Cardiac muscle cell (in vitro differentiated cells and primary cell): ENCODE data around the gene DDI2. TPM values are rescaled to one million over a fixed set of nuclear protein-coding genes. Genes with fewer than 3 reads are reported as not detected.
A peak's percentile ranks its signal among the peaks of the same experiment; 100 is the strongest.

Experiments
- DNase-seq, 2 donors: peaks; one replicate each; pipeline versions ENCODE4 v3.0.0 to v3.0.0-alpha.2; 2010 to 2017; ENCODE audit warnings: low read depth in 1 of 2, low spot score in 1 of 2
- H3K27ac ChIP-seq: fragments of 200-600 bp; sonication (generic); 2 replicates; pipeline ENCODE4 v1.5.1; 2016
- H3K27me3 ChIP-seq: fragments of 200-600 bp; sonication (generic); 2 replicates; pipeline ENCODE4 v1.6.0; 2016; ENCODE audit warnings: control low read depth
- H3K36me3 ChIP-seq: fragments of 200-600 bp; sonication (generic); 2 replicates; pipeline ENCODE4 v1.5.1; 2016; ENCODE audit warnings: control low read depth
- H3K4me1 ChIP-seq: fragments of 200-600 bp; sonication (generic); 2 replicates; pipeline ENCODE4 v1.8.1; 2017; ENCODE audit warnings: low read depth, mild to moderate bottlenecking, mixed run types
- H3K4me3 ChIP-seq: fragments of 200-600 bp; sonication (generic); 2 replicates; pipeline ENCODE4 v1.5.1; 2016; ENCODE audit warnings: mild to moderate bottlenecking
- H3K9me3 ChIP-seq: fragments of 200-600 bp; sonication (generic); 2 replicates; pipeline ENCODE4 v1.5.1; 2017; ENCODE audit warnings: low read depth, mild to moderate bottlenecking, control low read depth
- polyA plus RNA-seq: library from polyadenylated mRNA; unstranded; fragments of >200 nt; fragmentation: Nextera tagmentation; extraction: Ambion mirVana; gene quantifications from 2 replicates; pipeline ENCODE4 v1.2.1, GENCODE V29; 2016
- total RNA-seq: library from RNA; depleted of rRNA; stranded (reverse); fragments of >200 nt; gene quantifications from 2 replicates; pipeline ENCODE4 v1.2.3, GENCODE V29; 2016
- TF ChIP-seq, protein P1 (sequence below): IDR thresholded peaks from 2 replicates; pipeline ENCODE4 v1.5.1; 2012; ENCODE audit warnings: low read depth, mild to moderate bottlenecking, low read length

Gene DDI2
- total and polyA plus RNA-seq, 2 experiments from 2014 or later = 7.4 to 26.8 TPM

DNA sequence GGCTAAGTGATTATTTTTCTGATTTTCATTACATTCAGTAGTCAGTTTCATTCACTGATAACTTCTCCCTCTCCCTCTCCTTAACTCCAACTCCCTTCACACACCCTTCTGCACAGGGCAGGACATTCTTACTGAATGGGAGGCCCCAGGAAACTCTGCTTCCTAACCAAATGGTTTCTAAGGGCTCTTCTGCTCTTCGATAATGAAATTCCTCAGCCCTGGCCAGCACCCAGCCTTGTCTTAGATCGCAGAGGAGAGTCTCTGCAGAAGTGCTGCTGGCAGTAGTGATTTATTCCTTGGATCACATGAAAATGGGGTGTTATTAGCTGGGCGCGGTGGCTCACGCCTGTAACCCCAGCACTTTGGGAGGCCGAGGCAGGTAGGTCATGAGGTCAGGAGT is 83.2 kb downstream of the DDI2 start:
- no peaks in the 10 kb centered on the region for H3K27me3 ChIP-seq
- peaks cover 20% of the 10 kb centered on the region for H3K4me1 ChIP-seq
- DNase-seq = peak in 1 of 2 donors; percentile 81
- H3K4me3 ChIP-seq = no peak overlapping the region
- H3K27ac ChIP-seq = peak overlapping the region; percentile 65
- H3K36me3 ChIP-seq = no peaks in the 10 kb centered on the region
- H3K9me3 ChIP-seq = no peaks in the 10 kb centered on the region
- TF ChIP-seq, protein P1, sequence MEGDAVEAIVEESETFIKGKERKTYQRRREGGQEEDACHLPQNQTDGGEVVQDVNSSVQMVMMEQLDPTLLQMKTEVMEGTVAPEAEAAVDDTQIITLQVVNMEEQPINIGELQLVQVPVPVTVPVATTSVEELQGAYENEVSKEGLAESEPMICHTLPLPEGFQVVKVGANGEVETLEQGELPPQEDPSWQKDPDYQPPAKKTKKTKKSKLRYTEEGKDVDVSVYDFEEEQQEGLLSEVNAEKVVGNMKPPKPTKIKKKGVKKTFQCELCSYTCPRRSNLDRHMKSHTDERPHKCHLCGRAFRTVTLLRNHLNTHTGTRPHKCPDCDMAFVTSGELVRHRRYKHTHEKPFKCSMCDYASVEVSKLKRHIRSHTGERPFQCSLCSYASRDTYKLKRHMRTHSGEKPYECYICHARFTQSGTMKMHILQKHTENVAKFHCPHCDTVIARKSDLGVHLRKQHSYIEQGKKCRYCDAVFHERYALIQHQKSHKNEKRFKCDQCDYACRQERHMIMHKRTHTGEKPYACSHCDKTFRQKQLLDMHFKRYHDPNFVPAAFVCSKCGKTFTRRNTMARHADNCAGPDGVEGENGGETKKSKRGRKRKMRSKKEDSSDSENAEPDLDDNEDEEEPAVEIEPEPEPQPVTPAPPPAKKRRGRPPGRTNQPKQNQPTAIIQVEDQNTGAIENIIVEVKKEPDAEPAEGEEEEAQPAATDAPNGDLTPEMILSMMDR = no peak

DNA sequence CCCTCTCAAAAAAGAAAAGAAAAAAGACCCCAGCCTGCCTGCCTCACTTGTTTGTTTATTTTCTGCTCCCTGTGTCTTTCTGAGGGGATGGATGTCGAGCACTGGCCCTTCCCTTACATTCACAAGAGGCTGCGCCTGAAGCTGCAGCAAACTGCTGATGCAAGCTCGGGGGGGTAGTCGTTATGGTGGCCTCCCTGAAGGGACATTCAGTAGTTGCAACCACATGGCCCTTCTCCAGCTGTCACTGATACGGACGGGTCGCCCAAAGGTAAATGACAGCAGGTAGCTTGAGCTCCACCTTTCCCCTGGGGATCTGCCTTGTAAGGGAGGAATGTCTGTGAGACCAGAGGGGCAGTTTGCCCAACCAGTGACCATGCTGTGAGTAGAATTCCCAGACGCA is 84.5 kb downstream of the DDI2 start:
- Histone ChIP-seq H3K4me3 (no peak overlapping the region), H3K9me3 (no peaks in the 10 kb centered on the region), H3K27me3 (no peaks in the 10 kb centered on the region), H3K4me1 (peaks cover 24% of the 10 kb centered on the region), H3K36me3 (no peaks in the 10 kb centered on the region), H3K27ac (peak overlapping the region; percentile 48)
- TF ChIP-seq, protein P1 = no peak
- no peak for DNase-seq

DNA sequence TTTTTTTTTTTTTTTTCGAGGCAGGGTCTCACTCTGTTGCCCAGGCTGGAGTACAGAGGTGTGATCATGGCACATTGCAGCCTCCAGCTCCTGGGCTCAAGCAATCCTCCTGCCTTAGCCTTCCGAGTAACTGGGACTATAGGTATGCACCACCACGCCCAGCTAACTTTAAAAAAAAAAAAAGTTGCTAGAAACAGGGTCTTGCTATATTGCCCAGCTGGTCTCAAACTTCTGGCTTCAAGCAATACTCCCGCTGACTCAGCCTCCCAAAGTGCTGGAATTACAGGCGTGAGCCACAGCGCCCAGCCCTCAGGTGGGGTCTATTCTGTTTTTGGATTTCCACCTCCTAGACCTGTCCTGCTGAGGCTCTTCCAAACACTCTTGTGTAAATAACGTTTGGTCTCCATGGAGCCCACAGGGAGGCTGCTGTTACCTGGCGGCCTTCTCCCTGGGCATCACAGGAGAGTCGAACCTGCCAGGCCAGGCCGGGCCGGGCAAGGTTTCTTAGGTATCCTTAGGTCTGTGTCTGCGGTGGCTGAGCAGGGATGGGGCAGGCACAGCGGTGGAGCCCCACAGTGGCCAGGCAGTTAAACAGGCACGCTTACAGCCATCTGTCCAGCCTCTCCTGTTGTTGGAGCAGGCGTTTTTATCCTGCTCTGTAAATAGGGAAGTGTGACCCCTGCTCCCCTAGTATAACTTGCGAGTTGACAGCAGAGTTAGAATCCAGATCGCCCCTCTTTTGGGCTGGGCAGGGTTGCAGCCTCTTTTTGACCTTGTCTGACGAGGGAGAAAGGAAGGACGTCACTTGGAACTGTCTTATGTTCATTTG is 85.7 kb downstream of the DDI2 start:
- Histone ChIP-seq H3K9me3 (no peaks in the 10 kb centered on the region), H3K4me3 (no peak overlapping the region), H3K27me3 (no peaks in the 10 kb centered on the region), H3K4me1 (peaks cover 24% of the 10 kb centered on the region), H3K36me3 (no peaks in the 10 kb centered on the region), H3K27ac (peak overlapping the region; percentile 95)
- peak in 1 of 2 donors; percentile 39 for DNase-seq
- TF ChIP-seq, protein P1 = peak; percentile 43

DNA sequence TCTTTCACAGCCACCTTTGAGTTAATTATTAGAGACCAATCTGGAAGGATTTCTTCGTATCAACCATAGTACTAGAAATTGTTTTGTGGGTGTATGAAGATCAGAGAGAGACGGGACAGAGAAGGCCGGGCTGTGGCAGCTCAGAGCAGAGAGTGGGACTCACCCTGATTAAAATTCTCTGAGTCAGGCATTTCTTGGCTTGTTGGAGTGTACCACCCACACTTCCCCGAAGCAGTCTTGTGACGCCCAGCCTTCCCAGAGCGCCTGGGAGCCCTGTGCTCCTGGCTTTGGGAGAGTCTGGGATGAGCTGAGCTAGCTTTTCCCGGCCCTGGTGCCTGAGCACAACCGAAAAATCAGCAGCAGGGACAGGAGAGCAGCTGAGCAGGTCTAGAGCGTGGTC is 86.3 kb downstream of the DDI2 start:
- H3K9me3 ChIP-seq = no peaks in the 10 kb centered on the region
- peaks cover 24% of the 10 kb centered on the region for H3K4me1 ChIP-seq
- TF ChIP-seq, protein P1 = no peak
- H3K27me3 ChIP-seq = no peaks in the 10 kb centered on the region
- H3K4me3 ChIP-seq = no peak overlapping the region
- H3K36me3 ChIP-seq = no peaks in the 10 kb centered on the region
- DNase-seq = peak; percentile 55 to 93
- peak overlapping the region; percentile 95 for H3K27ac ChIP-seq

DNA sequence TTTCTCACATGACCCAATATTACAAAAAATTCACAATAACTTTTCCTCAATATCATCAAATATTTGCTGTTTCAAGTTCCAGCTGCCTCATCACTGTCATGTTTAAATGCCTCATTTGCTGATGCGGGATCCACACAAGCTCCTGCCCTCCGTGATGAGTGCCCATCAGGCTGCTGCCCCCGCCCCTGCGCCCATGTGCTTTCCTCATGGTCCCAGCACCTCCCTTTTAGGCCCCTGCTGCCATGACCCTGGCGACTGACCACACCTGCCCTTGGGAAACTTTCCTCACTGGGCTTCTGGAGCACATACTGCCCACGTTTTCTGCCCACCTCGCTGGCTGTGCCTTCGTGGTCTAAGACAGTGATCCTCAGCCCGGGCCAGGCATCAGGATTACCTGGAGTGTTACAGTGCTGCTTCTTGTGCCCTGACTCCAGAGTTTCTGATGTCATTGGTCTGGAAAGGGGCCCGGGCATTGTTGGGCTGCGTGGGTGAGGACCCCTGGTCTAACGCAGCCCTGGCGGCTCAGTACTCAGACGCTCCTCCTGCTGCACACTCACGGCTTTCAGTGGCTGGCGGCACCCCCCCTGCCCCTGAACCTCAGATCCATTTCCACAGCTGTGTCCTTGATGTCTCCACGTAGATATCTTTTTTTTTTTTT is 87.4 kb downstream of the DDI2 start:
- no peaks in the 10 kb centered on the region for H3K27me3 ChIP-seq

More for the DNA sequence above, 87.4 kb downstream of the DDI2 start:
- H3K36me3 ChIP-seq = no peaks in the 10 kb centered on the region
- no peak for DNase-seq
- no peaks in the 10 kb centered on the region for H3K9me3 ChIP-seq
- TF ChIP-seq, protein P1 = no peak
- H3K4me1 ChIP-seq = peaks cover 24% of the 10 kb centered on the region
- H3K27ac ChIP-seq = peak overlapping the region; percentile 95
- H3K4me3 ChIP-seq = no peak overlapping the region
